CD8-positive, alpha-beta memory T cell (primary cell): ENCODE data around the gene ROCK2. TPM values are rescaled to one million over a fixed set of nuclear protein-coding genes. Genes with fewer than 3 reads are reported as not detected.

Source experiments
- CTCF ChIA-PET: fragments of 350-600 bp; sonication (Branson Sonifier 250); formaldehyde crosslinking; loops from one replicate; lab custom pipeline; 2021; ENCODE audit warnings: antibody characterized with exemption; lab: Charles Lee
- POLR2A ChIA-PET: fragments of 350-600 bp; sonication (Branson Sonifier 250); formaldehyde crosslinking; loops from one replicate; lab custom pipeline; 2021; ENCODE audit warnings: antibody characterized with exemption; lab: Charles Lee
- DNase-seq, 5 donors: peaks; one replicate each; pipeline versions ENCODE4 v3.0.0 to v3.0.0-alpha.2; 2020 to 2022; ENCODE audit warnings: mixed read lengths in 1 of 5
- H3K27ac ChIP-seq: one replicate; pipeline ENCODE4 v1.7.0; 2013; ENCODE audit warnings: low read depth, mild to moderate bottlenecking, low read length, moderate library complexity
- H3K27me3 ChIP-seq: 2 replicates; pipeline ENCODE4 v1.7.0; 2013; ENCODE audit warnings: low read length, mild to moderate bottlenecking; ENCODE audit not compliant: insufficient read depth, poor library complexity, severe bottlenecking
- H3K36me3 ChIP-seq: 2 replicates; pipeline ENCODE4 v1.7.0; 2013; ENCODE audit warnings: mild to moderate bottlenecking, low read length, moderate library complexity; ENCODE audit not compliant: insufficient read depth
- H3K4me1 ChIP-seq: 2 replicates; pipeline ENCODE4 v1.7.0; 2013; ENCODE audit warnings: mild to moderate bottlenecking, low read length, moderate library complexity; ENCODE audit not compliant: insufficient read depth
- H3K4me3 ChIP-seq: 2 replicates; pipeline ENCODE4 v1.7.0; 2013; ENCODE audit warnings: mild to moderate bottlenecking, low read length
- H3K9me3 ChIP-seq: 2 replicates; pipeline ENCODE4 v1.7.0; 2013; ENCODE audit warnings: mild to moderate bottlenecking, low read length
- H3K27ac Mint-ChIP-seq, 8 donors: one replicate each; pipeline ENCODE4 v1.8.0; 2020 to 2021; ENCODE audit warnings: mixed read lengths in 8 of 8, mild to moderate bottlenecking in 6 of 8, inconsistent platforms in 3 of 8, moderate library complexity in 3 of 8
- H3K27me3 Mint-ChIP-seq, 2 donors: one replicate each; pipeline ENCODE4 v1.8.0; 2020 to 2021; ENCODE audit warnings: mixed read lengths in 2 of 2, mild to moderate bottlenecking in 1 of 2, moderate library complexity in 1 of 2
- H3K36me3 Mint-ChIP-seq, 3 donors: one replicate each; pipeline ENCODE4 v1.8.0; 2020 to 2021; ENCODE audit warnings: mixed read lengths in 3 of 3, inconsistent platforms in 1 of 3, mild to moderate bottlenecking in 1 of 3
- H3K4me1 Mint-ChIP-seq, 3 donors: one replicate each; pipeline ENCODE4 v1.8.0; 2020 to 2021; ENCODE audit warnings: mixed read lengths in 3 of 3, inconsistent platforms in 1 of 3, mild to moderate bottlenecking in 1 of 3
- H3K4me3 Mint-ChIP-seq, 7 donors: one replicate each; pipeline ENCODE4 v1.8.0; 2020 to 2021; ENCODE audit warnings: mixed read lengths in 7 of 7, mild to moderate bottlenecking in 6 of 7, moderate library complexity in 4 of 7, inconsistent platforms in 2 of 7
- H3K9me3 Mint-ChIP-seq, 5 donors: one replicate each; pipeline ENCODE4 v1.8.0; 2020 to 2022; ENCODE audit warnings: mixed read lengths in 5 of 5, mild to moderate bottlenecking in 3 of 5, moderate library complexity in 2 of 5, inconsistent platforms in 1 of 5
- polyA plus RNA-seq: library from polyadenylated mRNA; unstranded; fragments of 300-500 nt; fragmentation: Illumina TruSeq; gene quantifications from one replicate; pipeline ENCODE4 v1.2.3, GENCODE V29; 2021
- total RNA-seq, 2 experiments: library from RNA; stranded (reverse); gene quantifications; one replicate each; pipeline ENCODE4 v1.2.3, GENCODE V29; 2021

The ROCK2 gene
- total RNA-seq = 10 to 100 TPM; 19.5 to 22.9 TPM
- polyA plus RNA-seq = 15.5 TPM

DNA sequence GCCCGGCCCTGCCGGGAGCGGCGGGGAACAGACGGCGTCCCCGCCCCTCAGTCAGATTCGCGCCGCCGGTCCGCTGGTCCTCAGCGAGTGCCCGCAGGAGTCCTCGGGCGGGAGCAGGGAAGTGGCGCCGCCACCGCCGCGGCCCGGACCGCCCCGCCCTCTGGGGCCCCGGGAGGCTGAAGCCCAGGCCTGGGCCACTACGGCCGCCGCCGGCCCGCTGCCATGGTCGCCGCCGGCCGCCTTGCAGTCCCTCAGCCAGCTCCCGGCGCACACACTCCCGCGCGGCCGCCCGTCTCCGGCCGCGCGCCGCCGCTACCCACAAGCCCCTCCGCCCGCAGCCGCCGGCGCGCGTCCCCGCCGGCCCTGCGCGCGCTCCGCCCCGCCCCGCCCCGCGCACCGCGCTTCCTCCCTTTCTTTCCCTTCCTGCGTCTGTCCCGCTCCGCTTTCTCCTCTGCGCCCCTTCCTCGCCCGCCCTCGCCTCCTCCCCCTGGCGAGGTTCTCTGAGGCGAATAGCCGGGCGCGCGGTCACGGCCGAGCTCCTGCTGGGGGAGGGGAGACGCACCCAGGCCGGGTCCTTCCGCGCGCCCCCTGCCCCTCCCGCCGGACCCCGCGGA is at the start of gene ROCK2:
TSS of gene ROCK2 (minus strand) at position 295 of the 614 bp plus-strand sequence. CDS start 500 bp downstream, outside the sequence.
- H3K27ac Mint-ChIP-seq = peak within 1 kb of the TSS; percentile 77 to 99 (median 94)
- Histone ChIP-seq H3K9me3 (no peaks in the 10 kb centered on the region), H3K27me3 (no peaks in the 10 kb centered on the region), H3K27ac (peak within 1 kb of the TSS; percentile 58), H3K4me1 (peaks cover 18% of the 10 kb centered on the region), H3K36me3 (no peaks in the 10 kb centered on the region), H3K4me3 (peak within 1 kb of the TSS; percentile 74)
- H3K27me3 Mint-ChIP-seq = peaks cover 0 to 3% of the 10 kb centered on the region in 2 donors
- peak; percentile 48 to 70 (median 57) for DNase-seq
- H3K4me3 Mint-ChIP-seq = peak within 1 kb of the TSS; percentile 94 to 99 (median 99)
- H3K4me1 Mint-ChIP-seq = peaks cover 38 to 45% (median 39%) of the 10 kb centered on the region in 3 donors
- H3K9me3 Mint-ChIP-seq = no peaks in the 10 kb centered on the region
- POLR2A ChIA-PET = interaction anchor here (1.0 to 1.7 kb wide), 3 partner anchors 121 to 215 kb away, joined by 3 to 7 read pairs (median 6); partner anchors contain the start of gene E2F6
- H3K36me3 Mint-ChIP-seq = peaks cover 0 to 7% (median 0%) of the 10 kb centered on the region in 3 donors
- CTCF ChIA-PET = interaction anchor here (1.5 kb wide), 1 partner anchor 212 kb away, joined by 6 read pairs; a partner anchor contains a TSS

GRCh38 chr2:11393711-11394236 is 49.3 kb upstream of the ROCK2 start:
- CTCF ChIA-PET = no interaction called here
- Histone ChIP-seq H3K27ac (peak overlapping the region; percentile 20), H3K27me3 (no peaks in the 10 kb centered on the region), H3K4me1 (no peaks in the 10 kb centered on the region), H3K36me3 (no peaks in the 10 kb centered on the region), H3K9me3 (no peaks in the 10 kb centered on the region), H3K4me3 (no peak overlapping the region)
- no peak overlapping the region for H3K27ac Mint-ChIP-seq
- POLR2A ChIA-PET = no interaction called here
- H3K27me3 Mint-ChIP-seq = peaks cover 0 to 23% of the 10 kb centered on the region in 2 donors
- DNase-seq = no peak
- no peaks in the 10 kb centered on the region for H3K4me1 Mint-ChIP-seq
- no peak overlapping the region for H3K4me3 Mint-ChIP-seq
- H3K9me3 Mint-ChIP-seq = no peaks in the 10 kb centered on the region
- H3K36me3 Mint-ChIP-seq = no peaks in the 10 kb centered on the region

DNA sequence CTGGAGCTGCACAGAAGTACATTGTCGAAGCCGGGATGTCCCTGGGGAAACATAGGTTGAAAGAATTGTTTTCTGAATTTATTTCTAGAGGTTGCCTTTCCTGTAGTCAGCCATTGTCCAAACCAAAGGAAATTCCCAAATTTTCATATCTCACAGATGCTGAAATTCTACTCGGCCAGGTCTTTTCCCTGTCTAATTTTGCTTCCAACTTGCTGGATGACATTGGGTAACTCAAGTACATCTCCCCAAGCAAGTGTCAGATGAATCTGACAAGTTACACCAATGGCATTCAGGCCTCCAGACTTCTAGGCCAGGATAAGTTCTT is 47.5 kb upstream of the ROCK2 start:
- Mint-ChIP-seq H3K27me3 (peaks cover 0 to 15% of the 10 kb centered on the region in 2 donors), H3K36me3 (no peaks in the 10 kb centered on the region), H3K9me3 (no peaks in the 10 kb centered on the region), H3K4me1 (no peaks in the 10 kb centered on the region), H3K27ac (no peak overlapping the region), H3K4me3 (no peak overlapping the region)
- no peak overlapping the region for H3K4me3 ChIP-seq
- ChIA-PET CTCF (no interaction called here), POLR2A (no interaction called here)
- no peak overlapping the region for H3K27ac ChIP-seq
- no peak for DNase-seq
- H3K4me1 ChIP-seq = no peaks in the 10 kb centered on the region
- H3K36me3 ChIP-seq = no peaks in the 10 kb centered on the region
- no peaks in the 10 kb centered on the region for H3K9me3 ChIP-seq
- no peaks in the 10 kb centered on the region for H3K27me3 ChIP-seq

- H3K36me3 Mint-ChIP-seq = no peaks in the 10 kb centered on the region
- ChIA-PET CTCF (no interaction called here), POLR2A (no interaction called here)
- H3K9me3 ChIP-seq = no peaks in the 10 kb centered on the region
- no peak overlapping the region for H3K4me3 Mint-ChIP-seq
- no peak overlapping the region for H3K4me3 ChIP-seq
- H3K27me3 ChIP-seq = no peaks in the 10 kb centered on the region
- no peaks in the 10 kb centered on the region for H3K4me1 Mint-ChIP-seq
- no peak overlapping the region for H3K27ac Mint-ChIP-seq
- H3K4me1 ChIP-seq = no peaks in the 10 kb centered on the region
- H3K9me3 Mint-ChIP-seq = no peaks in the 10 kb centered on the region
- H3K36me3 ChIP-seq = no peaks in the 10 kb centered on the region
- DNase-seq = no peak
- no peak overlapping the region for H3K27ac ChIP-seq
- peaks cover 2 to 15% of the 10 kb centered on the region in 2 donors for H3K27me3 Mint-ChIP-seq
Observed at GRCh38 chr2:11390399-11390658, 45.9 kb upstream of the ROCK2 start.

DNA sequence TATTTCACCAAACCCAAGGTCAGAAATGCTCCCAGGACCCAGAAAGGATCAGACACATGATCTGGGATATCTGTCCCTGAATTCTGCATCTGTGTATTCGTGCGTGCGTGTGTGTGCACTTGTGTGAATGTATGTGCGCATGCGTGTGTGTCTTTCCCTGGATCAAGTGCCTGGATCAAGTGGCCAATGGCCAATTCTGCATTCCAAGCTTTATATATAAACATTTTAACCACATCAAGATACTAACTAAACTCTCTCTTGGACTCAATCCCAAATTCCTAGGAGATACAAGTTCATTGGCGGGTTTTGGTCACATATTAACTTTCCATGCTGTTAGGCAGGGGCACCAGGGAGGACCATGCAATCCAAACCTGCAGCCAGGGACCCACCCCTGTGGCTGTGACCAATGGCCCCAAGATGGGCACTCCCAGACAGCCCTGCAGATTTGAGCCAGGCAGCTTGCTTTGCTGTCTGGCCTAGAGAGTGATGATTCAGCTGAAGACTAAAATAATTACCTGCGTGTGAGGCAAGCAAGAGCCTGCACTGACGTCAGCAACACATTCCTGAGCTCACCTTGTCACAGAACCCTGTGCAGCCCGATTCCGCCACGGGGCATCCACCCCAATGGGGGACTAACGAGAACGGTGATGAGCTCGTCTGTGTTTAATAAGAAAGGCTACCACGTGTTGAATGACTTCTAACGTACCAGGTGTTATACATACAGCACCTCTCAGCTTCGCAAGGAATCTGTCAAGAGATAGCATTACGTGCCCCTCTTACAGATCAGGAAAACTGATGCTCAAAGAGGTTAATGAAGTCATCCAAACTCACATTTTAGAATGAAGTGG is 45.3 kb upstream of the ROCK2 start:
- no peak overlapping the region for H3K27ac Mint-ChIP-seq
- no peaks in the 10 kb centered on the region for H3K4me1 Mint-ChIP-seq
- H3K36me3 ChIP-seq = no peaks in the 10 kb centered on the region
- no peaks in the 10 kb centered on the region for H3K36me3 Mint-ChIP-seq
- no peaks in the 10 kb centered on the region for H3K4me1 ChIP-seq
- DNase-seq = no peak
- no peaks in the 10 kb centered on the region for H3K9me3 Mint-ChIP-seq
- no peaks in the 10 kb centered on the region for H3K27me3 ChIP-seq
- H3K4me3 Mint-ChIP-seq = no peak overlapping the region
- H3K27ac ChIP-seq = no peak overlapping the region
- peaks cover 2 to 15% of the 10 kb centered on the region in 2 donors for H3K27me3 Mint-ChIP-seq
- POLR2A ChIA-PET = no interaction called here
- CTCF ChIA-PET = no interaction called here
- H3K9me3 ChIP-seq = no peaks in the 10 kb centered on the region
- H3K4me3 ChIP-seq = no peak overlapping the region

- Histone ChIP-seq H3K4me3 (no peak overlapping the region), H3K4me1 (no peaks in the 10 kb centered on the region), H3K36me3 (no peaks in the 10 kb centered on the region), H3K27me3 (no peaks in the 10 kb centered on the region), H3K9me3 (no peaks in the 10 kb centered on the region), H3K27ac (no peak overlapping the region)
- Mint-ChIP-seq H3K27me3 (peaks cover 2 to 15% of the 10 kb centered on the region in 2 donors), H3K36me3 (no peaks in the 10 kb centered on the region), H3K4me3 (no peak overlapping the region), H3K4me1 (no peaks in the 10 kb centered on the region), H3K27ac (no peak overlapping the region), H3K9me3 (no peaks in the 10 kb centered on the region)
- ChIA-PET CTCF (no interaction called here), POLR2A (no interaction called here)
- DNase-seq = no peak
Observed at GRCh38 chr2:11389052-11389420, 44.6 kb upstream of the ROCK2 start.

DNA sequence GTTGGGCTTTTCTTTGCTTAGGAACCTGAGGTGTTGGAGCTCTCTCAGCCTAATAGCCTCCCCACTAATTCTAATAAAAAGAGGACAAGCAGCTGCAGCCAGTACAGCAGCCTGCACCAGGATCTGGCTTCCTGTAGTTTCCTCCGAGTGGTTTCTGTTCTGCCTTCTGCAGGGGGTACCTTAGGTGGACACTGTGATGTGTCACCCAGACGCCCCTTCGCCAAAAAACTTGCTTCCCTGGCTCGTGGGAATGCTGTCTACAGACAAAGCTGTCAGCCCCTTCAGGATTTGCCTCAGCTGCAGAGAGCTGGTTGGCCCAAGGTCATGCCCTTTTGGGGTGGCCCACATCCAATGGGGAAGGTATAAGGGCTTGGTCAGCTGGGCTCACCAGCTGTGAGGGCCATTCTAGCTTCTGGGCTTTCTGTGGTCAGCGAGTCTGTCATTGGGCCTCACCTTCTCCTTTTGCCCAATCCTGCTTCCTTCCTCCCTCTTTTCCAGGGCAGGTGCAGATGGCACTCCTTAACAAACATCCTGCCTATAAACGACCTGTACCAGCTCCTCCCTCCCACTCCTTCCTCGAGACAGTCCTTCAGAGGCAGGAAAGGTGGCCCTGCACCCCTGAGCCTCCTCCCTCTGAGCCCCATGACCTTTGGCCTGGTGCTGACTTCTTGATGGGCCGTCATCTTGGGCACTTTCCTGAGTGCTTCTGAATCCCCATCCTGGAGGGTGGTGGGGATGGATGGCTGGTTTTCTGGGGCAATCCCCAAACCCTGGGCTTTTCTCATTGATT is 44.0 kb upstream of the ROCK2 start:
- H3K27ac ChIP-seq = no peak overlapping the region
- H3K36me3 Mint-ChIP-seq = no peaks in the 10 kb centered on the region
- ChIA-PET POLR2A (no interaction called here), CTCF (no interaction called here)
- no peaks in the 10 kb centered on the region for H3K27me3 ChIP-seq
- H3K4me3 ChIP-seq = no peak overlapping the region
- DNase-seq = no peak
- no peaks in the 10 kb centered on the region for H3K36me3 ChIP-seq
- H3K9me3 ChIP-seq = no peaks in the 10 kb centered on the region
- H3K9me3 Mint-ChIP-seq = no peaks in the 10 kb centered on the region
- H3K4me1 Mint-ChIP-seq = no peaks in the 10 kb centered on the region
- H3K27ac Mint-ChIP-seq = no peak overlapping the region
- no peak overlapping the region for H3K4me3 Mint-ChIP-seq
- peaks cover 2 to 15% of the 10 kb centered on the region in 2 donors for H3K27me3 Mint-ChIP-seq
- H3K4me1 ChIP-seq = no peaks in the 10 kb centered on the region

DNA sequence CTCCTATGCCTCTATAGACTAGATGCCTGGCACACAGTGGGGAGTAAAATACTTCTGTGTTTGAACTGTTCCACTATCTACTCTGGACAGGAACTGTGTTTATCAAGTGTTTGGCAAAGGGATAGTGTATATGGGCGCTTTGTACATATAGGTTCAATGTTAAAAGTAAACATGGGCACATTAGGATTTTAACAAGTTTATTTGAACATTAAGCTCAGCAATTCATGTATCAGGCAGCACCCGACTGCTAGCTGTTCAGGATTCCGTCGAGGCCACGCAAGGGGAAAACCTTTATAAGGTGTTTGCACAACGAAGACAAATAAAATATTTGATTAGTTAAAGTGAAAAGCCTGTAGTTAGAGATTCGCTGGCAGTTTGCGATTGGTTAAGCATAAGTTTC is 43.4 kb upstream of the ROCK2 start:
- Histone ChIP-seq H3K27me3 (no peaks in the 10 kb centered on the region), H3K4me1 (no peaks in the 10 kb centered on the region), H3K4me3 (no peak overlapping the region), H3K9me3 (no peaks in the 10 kb centered on the region), H3K36me3 (no peaks in the 10 kb centered on the region), H3K27ac (no peak overlapping the region)
- H3K27me3 Mint-ChIP-seq = peaks cover 2 to 15% of the 10 kb centered on the region in 2 donors
- H3K36me3 Mint-ChIP-seq = no peaks in the 10 kb centered on the region
- no peaks in the 10 kb centered on the region for H3K9me3 Mint-ChIP-seq
- ChIA-PET CTCF (no interaction called here), POLR2A (no interaction called here)
- DNase-seq = no peak
- no peaks in the 10 kb centered on the region for H3K4me1 Mint-ChIP-seq
- H3K4me3 Mint-ChIP-seq = no peak overlapping the region
- H3K27ac Mint-ChIP-seq = no peak overlapping the region
